H1 (cell line): ENCODE measurements around the gene VSIG10. TPM values are rescaled to one million over a fixed set of nuclear protein-coding genes. Genes with fewer than 3 reads are reported as not detected.
"Not testable (repeated sequence)": the region's sequence is repeated elsewhere in the genome, so short reads cannot be mapped to it uniquely, and the experiment has no call there.

ENCODE experiments used
- CTCF ChIA-PET: fragments of 300-600 bp; sonication (Branson Sonifier 250); formaldehyde crosslinking; loops from one replicate; lab custom pipeline; 2021; ENCODE audit not compliant: partially characterized antibody; lab: Charles Lee
- POLR2A ChIA-PET: fragments of 300-600 bp; sonication (Branson Sonifier 250); formaldehyde crosslinking; loops from one replicate; lab custom pipeline; 2021; ENCODE audit warnings: inconsistent platforms; ENCODE audit not compliant: partially characterized antibody; lab: Charles Lee
- DNase-seq, 2 experiments: peaks; one replicate each; pipeline versions ENCODE4 v3.0.0 to v3.0.0-alpha.2; 2010 to 2022; ENCODE audit warnings: low spot score in 2 of 2, low read depth in 1 of 2, mixed read lengths in 1 of 2
- FAIRE-seq: peaks from 2 replicates; lab custom pipeline; 2011; peaks lifted over from hg19 to GRCh38; lab: Jason Lieb, UNC
- H2AFZ ChIP-seq: 2 replicates; pipeline ENCODE4 v1.8.1; 2012; ENCODE audit warnings: low read length, inconsistent platforms
- H2AK5ac ChIP-seq: 2 replicates; pipeline ENCODE4 v1.6.1; 2013; ENCODE audit warnings: low read depth, low read length
- H2BK120ac ChIP-seq: replicated peaks from 2 replicates; pipeline ENCODE3; 2013; ENCODE audit warnings: low read depth, low read length, inconsistent platforms
- H2BK12ac ChIP-seq: 2 replicates; pipeline ENCODE4 v1.6.1; 2013; ENCODE audit warnings: low read depth, low read length
- H2BK15ac ChIP-seq: 2 replicates; pipeline ENCODE4 v1.6.1; 2013; ENCODE audit warnings: low read length
- H2BK20ac ChIP-seq: 2 replicates; pipeline ENCODE4 v1.6.1; 2013; ENCODE audit warnings: low read length
- H2BK5ac ChIP-seq: 2 replicates; pipeline ENCODE4 v1.6.1; 2013; ENCODE audit warnings: low read depth, low read length
- H3K14ac ChIP-seq: 2 replicates; pipeline ENCODE4 v1.6.1; 2013; ENCODE audit warnings: inconsistent platforms; ENCODE audit not compliant: insufficient read length
- H3K18ac ChIP-seq: 2 replicates; pipeline ENCODE4 v1.6.1; 2013; ENCODE audit warnings: low read length; ENCODE audit errors: extremely low read depth
- H3K23ac ChIP-seq: 2 replicates; pipeline ENCODE4 v1.6.1; 2013; ENCODE audit warnings: inconsistent platforms; ENCODE audit not compliant: insufficient read length
- H3K23me2 ChIP-seq: 2 replicates; pipeline ENCODE4 v1.6.1; 2013; ENCODE audit warnings: low read depth, low read length
- H3K27ac ChIP-seq: 2 replicates; pipeline ENCODE4 v1.6.1; 2011; ENCODE audit warnings: low read depth, low read length, inconsistent platforms
- H3K27me3 ChIP-seq, 4 experiments: replicated peaks in 1 of 4; 1 replicate in 1 of 4; 2 replicates in 3 of 4; pipeline versions ENCODE4 v1.6.1 to v1.8.1; 2011 to 2013; ENCODE audit warnings: low read length in 3 of 4, mild to moderate bottlenecking in 3 of 4, inconsistent platforms in 2 of 4, mixed read lengths in 2 of 4, moderate library complexity in 1 of 4; ENCODE audit not compliant: control insufficient read depth in 3 of 4, insufficient read depth in 3 of 4; ENCODE audit errors: extremely low read depth in 1 of 4
- H3K36me3 ChIP-seq, 4 experiments: 2 replicates each; pipeline versions ENCODE4 v1.6.1 to v1.8.1; 2011 to 2013; ENCODE audit warnings: mild to moderate bottlenecking in 4 of 4, low read length in 3 of 4, moderate library complexity in 2 of 4, control low read depth in 1 of 4, inconsistent platforms in 1 of 4; ENCODE audit not compliant: insufficient read depth in 4 of 4, control insufficient read depth in 2 of 4
- H3K4ac ChIP-seq: replicated peaks from 2 replicates; pipeline ENCODE3; 2013; ENCODE audit warnings: low read length, low read depth, mixed read lengths, inconsistent platforms; ENCODE audit not compliant: insufficient read length
- H3K4me1 ChIP-seq, 4 experiments: replicated peaks in 1 of 4; 1 replicate in 1 of 4; 2 replicates in 3 of 4; pipeline versions ENCODE4 v1.6.1 to v1.8.1; 2011 to 2013; ENCODE audit warnings: low read length in 3 of 4, inconsistent platforms in 2 of 4, mixed read lengths in 1 of 4; ENCODE audit not compliant: insufficient read depth in 4 of 4, control insufficient read depth in 3 of 4
- H3K4me2 ChIP-seq, 2 experiments: 2 replicates each; pipeline versions ENCODE4 v1.6.1 to v1.8.1; 2011 to 2013; ENCODE audit warnings: low read depth in 2 of 2, low read length in 2 of 2, control low read depth in 1 of 2, inconsistent platforms in 1 of 2, mild to moderate bottlenecking in 1 of 2; ENCODE audit not compliant: insufficient read depth in 1 of 2
- H3K4me3 ChIP-seq, 4 experiments: fragments of 200-600, 300-600 bp in 1 of 4; sonication (generic), shearing (Covaris generic), sonication (Bioruptor Twin) in 1 of 4; 2 replicates each; pipeline versions ENCODE4 v1.5.1 to v1.8.1; 2011 to 2016; ENCODE audit warnings: low read length in 4 of 4, low read depth in 3 of 4, control low read depth in 2 of 4, inconsistent platforms in 2 of 4, mild to moderate bottlenecking in 2 of 4, mixed read lengths in 1 of 4, moderate library complexity in 1 of 4; ENCODE audit not compliant: insufficient read depth in 2 of 4; ENCODE audit errors: extremely low read depth in 1 of 4
- H3K56ac ChIP-seq: replicated peaks from 2 replicates; pipeline ENCODE3; 2013; ENCODE audit warnings: low read depth, mild to moderate bottlenecking, mixed read lengths, low read length, inconsistent platforms; ENCODE audit not compliant: insufficient read length
- H3K79me1 ChIP-seq: 2 replicates; pipeline ENCODE4 v1.6.1; 2013; ENCODE audit warnings: low read depth, low read length, control low read depth
- H3K79me2 ChIP-seq, 2 experiments: 2 replicates each; pipeline versions ENCODE4 v1.6.1 to v1.8.1; 2012 to 2013; ENCODE audit warnings: low read length in 2 of 2, mild to moderate bottlenecking in 2 of 2, inconsistent platforms in 1 of 2; ENCODE audit not compliant: insufficient read depth in 2 of 2, control insufficient read depth in 1 of 2
- H3K9ac ChIP-seq, 4 experiments: replicated peaks in 1 of 4; 1 replicate in 1 of 4; 2 replicates in 3 of 4; pipeline versions ENCODE4 v1.6.1 to v1.8.1; 2011 to 2013; ENCODE audit warnings: low read depth in 3 of 4, low read length in 3 of 4, control low read depth in 2 of 4, mild to moderate bottlenecking in 2 of 4, moderate library complexity in 2 of 4, inconsistent platforms in 1 of 4; ENCODE audit errors: extremely low read depth in 1 of 4
- H3K9me3 ChIP-seq, 2 experiments: 2 replicates each; pipeline versions ENCODE4 v1.6.1 to v1.8.1; 2012 to 2013; ENCODE audit warnings: mild to moderate bottlenecking in 2 of 2, moderate library complexity in 2 of 2, control low read depth in 1 of 2, inconsistent platforms in 1 of 2, low read depth in 1 of 2, low read length in 1 of 2, mixed read lengths in 1 of 2; ENCODE audit not compliant: insufficient read depth in 2 of 2
- H4K20me1 ChIP-seq, 2 experiments: replicated peaks in 1 of 2; 2 replicates each; pipeline versions ENCODE3 to v1.8.1; 2011 to 2013; ENCODE audit warnings: inconsistent platforms in 2 of 2, low read length in 2 of 2, mild to moderate bottlenecking in 1 of 2; ENCODE audit not compliant: insufficient read depth in 2 of 2, control insufficient read depth in 1 of 2
- H4K5ac ChIP-seq: 2 replicates; pipeline ENCODE4 v1.6.1; 2013; ENCODE audit warnings: low read length, low read depth, mixed read lengths, inconsistent platforms; ENCODE audit not compliant: insufficient read length
- H4K8ac ChIP-seq: 2 replicates; pipeline ENCODE4 v1.8.0; 2013; ENCODE audit warnings: mild to moderate bottlenecking, moderate library complexity, low read length, inconsistent platforms; ENCODE audit not compliant: insufficient read depth; ENCODE audit errors: extremely low read depth
- H4K91ac ChIP-seq: replicated peaks from 2 replicates; pipeline ENCODE3; 2013; ENCODE audit warnings: low read length, mixed read lengths, inconsistent platforms; ENCODE audit not compliant: insufficient read length
- CHD1 ChIP-seq: IDR thresholded peaks from 2 replicates; pipeline ENCODE4 v1.6.1; 2012; ENCODE audit warnings: low read depth, low read length, improper control_type of control experiment
- GTF2F1 ChIP-seq: IDR thresholded peaks from 2 replicates; pipeline ENCODE4 v1.6.1; 2012; ENCODE audit warnings: low read depth, low read length, improper control_type of control experiment, borderline replicate concordance
- PHF8 ChIP-seq: fragments of 200-600 bp; sonication (generic); conservative IDR thresholded peaks from 2 replicates; pipeline ENCODE4 v1.7.1; 2012; ENCODE audit warnings: low read depth, mild to moderate bottlenecking, inconsistent platforms, low read length, moderate library complexity
- SP2 ChIP-seq: IDR thresholded peaks from 2 replicates; pipeline ENCODE4 v1.6.1; 2012; ENCODE audit warnings: mild to moderate bottlenecking, low read length, inconsistent platforms
- whole genome bisulfite sequencing, 2 experiments: shearing (Covaris generic) in 1 of 2; methylation state at CpG; one replicate each; pipeline versions ENCODE4 v1.1.6 to v1.1.7; 2013 to 2015; ENCODE audit warnings: low lambda C conversion rate in 2 of 2, mixed read lengths in 2 of 2, inconsistent platforms in 1 of 2, low coverage in 1 of 2, missing lambda C conversion rate in 1 of 2; ENCODE audit not compliant: insufficient replicate concordance in 2 of 2, insufficient coverage in 1 of 2, insufficient read length in 1 of 2; ENCODE audit errors: extremely low coverage in 1 of 2, missing lambda C conversion rate in 1 of 2; 5-methylcytosine and 5-hydroxymethylcytosine counted together
- polyA plus RNA-seq, 7 experiments: library from polyadenylated mRNA; depleted of rRNA in 3 of 7; stranded (reverse) in 5 of 7; unstranded in 2 of 7; fragments of >200 nt in 5 of 7; fragments of 200-250 nt in 2 of 7; gene quantifications; 1 replicate in 5 of 7; 2 replicates in 1 of 7; 4 replicates in 1 of 7; pipeline versions ENCODE4 v1.2.1 to v1.2.3, GENCODE V29; 2011 to 2013; ENCODE audit warnings: missing spikeins in 2 of 7, mixed read lengths in 2 of 7
- total RNA-seq: library from RNA; stranded (reverse); fragmentation: NEBNext Ultra II Directional; extraction: Animal tissue kit (Norgen Biotek cat#: 25700); gene quantifications from 2 replicates; pipeline ENCODE4 v1.2.1, GENCODE V29; 2021
- TF ChIP-seq, protein P1 (sequence below): IDR thresholded peaks from 2 replicates; pipeline ENCODE4 v1.6.1; 2012; ENCODE audit warnings: inconsistent platforms
- TF ChIP-seq, protein P2 (sequence below), 3 experiments: IDR thresholded peaks; 1 replicate in 2 of 3; 2 replicates in 1 of 3; pipeline versions ENCODE4 v1.5.1 to v1.6.1; 2011; ENCODE audit warnings: low read length in 3 of 3, mild to moderate bottlenecking in 3 of 3, inconsistent platforms in 2 of 3, low read depth in 1 of 3, moderate library complexity in 1 of 3; ENCODE audit not compliant: insufficient read depth in 1 of 3; ENCODE audit errors: control extremely low read depth in 1 of 3

Gene VSIG10
- total and polyA plus RNA-seq, 2 of the 8 experiments (the other 6 are each of a cell fraction or from before 2014, with no cell fraction given), result 34.4 to 93.6 TPM

DNA sequence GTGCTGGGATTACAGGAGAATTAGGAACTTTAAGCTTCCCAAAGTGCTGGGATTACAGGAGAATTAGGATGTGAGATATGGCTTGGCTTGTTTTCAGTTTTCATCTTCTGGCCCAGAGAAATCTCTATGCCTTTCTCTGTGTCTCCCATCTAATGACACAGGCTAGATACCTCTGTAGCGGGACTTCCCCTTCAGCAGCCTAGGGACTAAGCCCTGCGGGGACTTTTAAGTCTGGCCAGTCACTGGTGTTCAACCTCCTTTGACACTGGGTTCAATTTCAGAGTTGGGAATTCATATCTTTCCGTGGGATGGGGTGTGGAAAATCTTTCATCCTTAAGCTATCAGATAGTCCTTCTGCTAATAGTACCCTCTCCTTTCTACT, 81.1 kb downstream of the VSIG10 start (continued):
- TF ChIP-seq, protein P1, sequence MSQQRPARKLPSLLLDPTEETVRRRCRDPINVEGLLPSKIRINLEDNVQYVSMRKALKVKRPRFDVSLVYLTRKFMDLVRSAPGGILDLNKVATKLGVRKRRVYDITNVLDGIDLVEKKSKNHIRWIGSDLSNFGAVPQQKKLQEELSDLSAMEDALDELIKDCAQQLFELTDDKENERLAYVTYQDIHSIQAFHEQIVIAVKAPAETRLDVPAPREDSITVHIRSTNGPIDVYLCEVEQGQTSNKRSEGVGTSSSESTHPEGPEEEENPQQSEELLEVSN, result no peak
- TF ChIP-seq SP2, result no peak
- TF ChIP-seq, protein P2, sequence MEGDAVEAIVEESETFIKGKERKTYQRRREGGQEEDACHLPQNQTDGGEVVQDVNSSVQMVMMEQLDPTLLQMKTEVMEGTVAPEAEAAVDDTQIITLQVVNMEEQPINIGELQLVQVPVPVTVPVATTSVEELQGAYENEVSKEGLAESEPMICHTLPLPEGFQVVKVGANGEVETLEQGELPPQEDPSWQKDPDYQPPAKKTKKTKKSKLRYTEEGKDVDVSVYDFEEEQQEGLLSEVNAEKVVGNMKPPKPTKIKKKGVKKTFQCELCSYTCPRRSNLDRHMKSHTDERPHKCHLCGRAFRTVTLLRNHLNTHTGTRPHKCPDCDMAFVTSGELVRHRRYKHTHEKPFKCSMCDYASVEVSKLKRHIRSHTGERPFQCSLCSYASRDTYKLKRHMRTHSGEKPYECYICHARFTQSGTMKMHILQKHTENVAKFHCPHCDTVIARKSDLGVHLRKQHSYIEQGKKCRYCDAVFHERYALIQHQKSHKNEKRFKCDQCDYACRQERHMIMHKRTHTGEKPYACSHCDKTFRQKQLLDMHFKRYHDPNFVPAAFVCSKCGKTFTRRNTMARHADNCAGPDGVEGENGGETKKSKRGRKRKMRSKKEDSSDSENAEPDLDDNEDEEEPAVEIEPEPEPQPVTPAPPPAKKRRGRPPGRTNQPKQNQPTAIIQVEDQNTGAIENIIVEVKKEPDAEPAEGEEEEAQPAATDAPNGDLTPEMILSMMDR (IDR thresholded peaks at IDR 0.05; ENCODE audit: control extremely low read depth in 1 of 3, insufficient read depth in 1 of 3, low read depth in 1 of 3, low read length in 3 of 3), result no peak
- TF ChIP-seq PHF8, result no peak
- TF ChIP-seq GTF2F1, result no peak
- TF ChIP-seq CHD1, result no peak

DNA sequence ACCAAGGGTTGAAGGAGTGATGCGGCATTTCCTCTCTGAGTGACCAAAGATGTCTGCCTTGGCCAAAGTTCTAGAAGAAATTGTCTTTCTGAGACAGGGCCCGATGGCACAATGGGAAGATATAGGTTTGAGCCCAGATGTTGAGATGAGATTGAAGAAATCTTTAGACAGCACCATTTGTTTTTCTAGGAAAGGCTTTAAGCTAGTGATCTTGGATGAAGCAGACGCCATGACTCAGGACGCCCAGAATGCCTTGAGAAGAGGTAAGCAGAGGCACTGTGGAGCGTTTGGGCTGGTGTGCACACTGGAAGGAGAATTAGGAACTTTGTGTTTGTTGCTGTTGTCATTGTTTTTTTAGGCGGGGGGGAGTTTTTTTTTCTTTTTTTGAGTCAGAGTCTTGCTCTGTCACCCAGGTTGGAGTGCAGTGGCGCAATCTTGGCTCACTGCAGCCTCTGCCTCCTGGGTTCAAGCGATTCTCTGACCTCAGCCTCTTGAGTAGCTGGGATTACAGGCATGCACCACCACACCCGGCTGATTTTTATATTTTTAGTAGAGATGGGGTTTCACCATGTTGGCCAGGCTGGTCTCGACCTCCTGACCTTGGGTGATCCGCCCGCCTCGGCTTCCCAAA, 81.6 kb downstream of the VSIG10 start:
- not testable (repeated sequence) for H2AK5ac ChIP-seq, H3K23me2 ChIP-seq, H3K79me1 ChIP-seq, H3K14ac ChIP-seq, H2BK5ac ChIP-seq, H2BK120ac ChIP-seq, DNase-seq, H3K4me3 ChIP-seq, H3K4me1 ChIP-seq, H3K27me3 ChIP-seq, H3K4me2 ChIP-seq, H3K56ac ChIP-seq, H4K5ac ChIP-seq, H2BK12ac ChIP-seq, H4K8ac ChIP-seq, H2BK20ac ChIP-seq, H2AFZ ChIP-seq, H4K20me1 ChIP-seq, H3K9ac ChIP-seq, H4K91ac ChIP-seq, H3K23ac ChIP-seq, H2BK15ac ChIP-seq, H3K9me3 ChIP-seq, FAIRE-seq, H3K27ac ChIP-seq, H3K4ac ChIP-seq, H3K18ac ChIP-seq
- Histone ChIP-seq H3K36me3 (peaks cover 20 to 73% (median 56%) of the 10 kb centered on the region in 4 experiments), H3K79me2 (peaks cover 8 to 12% of the 10 kb centered on the region in 2 experiments; a peak in 3 of 4 replicates)
- ChIA-PET CTCF (interaction anchor here (0.8 to 1.9 kb wide), 3 partner anchors 13 to 165 kb away, joined by 3 to 5 read pairs (median 4); no protein-coding TSS in a partner anchor), POLR2A (interaction anchor here (0.9 to 9.0 kb wide), 2 partner anchors 10 to 18 kb away, joined by 3 to 113 read pairs; no protein-coding TSS in a partner anchor)
- WGBS, 2 experiments, result 92% methylated on average over 13 of the region's 13 CpGs; no CpG with 5 or more reads in 1 of the 2 experiments
